GM12874 (cell line): Measurements from ENCODE around the gene GTF2A2.

ENCODE experiments used
- TF ChIP-seq, protein P1 (sequence below): IDR thresholded peaks from 2 replicates; pipeline ENCODE4 v1.5.1; 2011; ENCODE audit warnings: low read depth, mild to moderate bottlenecking, control low read depth, low read length, moderate library complexity; ENCODE audit not compliant: insufficient read depth

Gene GTF2A2

DNA sequence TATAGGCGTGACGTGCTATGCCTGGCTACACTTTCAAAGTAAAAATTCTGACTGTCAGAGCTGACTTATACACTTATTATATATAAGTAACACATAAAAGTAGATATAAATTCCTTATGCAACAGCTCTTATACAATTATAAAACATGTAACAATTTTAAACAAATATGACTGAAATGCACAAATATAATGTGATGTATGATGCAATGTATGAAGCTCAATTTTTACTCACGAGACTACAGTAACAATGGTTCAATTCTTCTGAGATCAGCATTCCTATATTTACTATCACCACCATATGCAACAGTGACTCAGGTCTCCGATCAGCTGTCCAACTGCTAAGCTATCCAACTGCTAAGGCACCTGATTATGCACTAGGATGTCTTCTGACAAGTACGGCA lies 23.6 kb upstream of the GTF2A2 start:
- TF ChIP-seq, protein P1, sequence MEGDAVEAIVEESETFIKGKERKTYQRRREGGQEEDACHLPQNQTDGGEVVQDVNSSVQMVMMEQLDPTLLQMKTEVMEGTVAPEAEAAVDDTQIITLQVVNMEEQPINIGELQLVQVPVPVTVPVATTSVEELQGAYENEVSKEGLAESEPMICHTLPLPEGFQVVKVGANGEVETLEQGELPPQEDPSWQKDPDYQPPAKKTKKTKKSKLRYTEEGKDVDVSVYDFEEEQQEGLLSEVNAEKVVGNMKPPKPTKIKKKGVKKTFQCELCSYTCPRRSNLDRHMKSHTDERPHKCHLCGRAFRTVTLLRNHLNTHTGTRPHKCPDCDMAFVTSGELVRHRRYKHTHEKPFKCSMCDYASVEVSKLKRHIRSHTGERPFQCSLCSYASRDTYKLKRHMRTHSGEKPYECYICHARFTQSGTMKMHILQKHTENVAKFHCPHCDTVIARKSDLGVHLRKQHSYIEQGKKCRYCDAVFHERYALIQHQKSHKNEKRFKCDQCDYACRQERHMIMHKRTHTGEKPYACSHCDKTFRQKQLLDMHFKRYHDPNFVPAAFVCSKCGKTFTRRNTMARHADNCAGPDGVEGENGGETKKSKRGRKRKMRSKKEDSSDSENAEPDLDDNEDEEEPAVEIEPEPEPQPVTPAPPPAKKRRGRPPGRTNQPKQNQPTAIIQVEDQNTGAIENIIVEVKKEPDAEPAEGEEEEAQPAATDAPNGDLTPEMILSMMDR: no peak

DNA sequence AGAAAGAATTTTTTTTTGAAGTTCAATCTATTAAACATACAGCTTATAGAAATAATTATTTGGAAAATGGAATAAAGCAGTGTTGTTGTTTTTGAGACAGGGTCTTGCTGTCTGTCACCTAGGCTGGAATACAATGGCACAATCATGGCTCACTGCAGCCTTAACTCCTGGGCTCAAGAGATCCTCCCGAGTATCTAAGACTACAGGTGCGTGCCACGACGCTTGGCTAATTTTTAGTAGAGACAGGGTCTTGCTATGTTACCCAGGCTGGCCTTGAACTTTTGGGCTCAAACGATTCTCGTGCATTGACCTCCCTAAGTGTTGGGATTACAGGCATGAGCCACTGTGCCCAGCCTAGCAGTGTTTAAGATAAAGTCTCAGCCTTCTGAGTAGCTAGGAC lies 23.0 kb upstream of the GTF2A2 start:
- TF ChIP-seq, protein P1: no peak

DNA sequence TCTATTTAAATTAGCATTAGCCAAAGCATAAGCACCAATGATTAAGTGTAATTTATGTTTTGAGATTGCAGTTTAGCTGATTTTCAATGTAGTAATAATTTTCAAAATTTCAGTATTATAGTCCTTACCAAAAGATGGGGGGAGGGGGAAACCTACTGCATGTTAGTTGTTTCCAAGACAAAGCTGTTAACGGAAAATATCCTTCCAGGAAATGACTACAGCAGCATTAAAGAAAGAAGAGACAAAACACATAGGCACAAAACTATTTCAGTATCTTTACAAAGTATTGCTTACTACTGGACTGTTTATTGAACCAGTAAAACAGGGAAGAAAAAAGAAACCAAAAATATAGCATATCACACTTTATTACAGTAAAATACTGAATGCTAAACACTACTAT lies 21.3 kb upstream of the GTF2A2 start:
- TF ChIP-seq, protein P1: no peak

DNA sequence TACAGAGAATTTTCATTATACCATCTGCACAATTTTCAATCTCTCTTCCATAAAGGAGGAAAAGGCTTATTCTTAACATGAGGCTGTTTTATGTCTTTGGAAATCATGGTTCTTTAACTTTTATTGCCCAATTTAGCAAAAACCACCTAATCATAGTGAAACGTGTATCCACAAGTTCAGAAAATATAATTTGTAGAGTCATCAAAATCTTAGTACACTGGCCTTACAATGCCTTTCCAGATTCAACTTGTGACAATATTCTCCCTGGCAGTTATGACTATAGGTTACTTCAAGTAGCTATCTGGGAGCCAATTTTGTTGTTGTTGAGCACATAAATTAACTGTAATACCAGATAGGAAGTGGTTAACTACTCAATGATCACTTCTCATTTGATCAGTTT lies 20.9 kb upstream of the GTF2A2 start:
- TF ChIP-seq, protein P1: no peak

DNA sequence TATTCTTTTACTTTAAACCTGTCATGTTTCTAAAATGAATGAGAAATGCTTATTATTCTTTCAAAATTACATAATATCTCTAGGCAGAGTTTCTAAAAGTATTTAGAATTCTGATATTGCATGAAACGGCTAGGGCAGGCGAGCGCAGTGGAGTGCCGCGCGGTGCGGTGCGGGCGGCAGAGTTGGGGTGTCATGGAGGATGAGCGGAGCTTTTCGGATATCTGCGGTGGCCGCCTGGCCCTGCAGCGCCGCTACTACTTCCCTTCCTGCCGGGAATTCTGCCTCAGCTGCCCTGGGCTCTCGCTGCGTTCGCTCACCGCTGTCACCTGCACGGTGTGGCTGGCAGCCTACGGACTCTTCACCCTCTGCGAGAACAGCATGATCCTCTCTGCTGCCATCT lies 19.2 kb upstream of the GTF2A2 start:
- TF ChIP-seq, protein P1: no peak

DNA sequence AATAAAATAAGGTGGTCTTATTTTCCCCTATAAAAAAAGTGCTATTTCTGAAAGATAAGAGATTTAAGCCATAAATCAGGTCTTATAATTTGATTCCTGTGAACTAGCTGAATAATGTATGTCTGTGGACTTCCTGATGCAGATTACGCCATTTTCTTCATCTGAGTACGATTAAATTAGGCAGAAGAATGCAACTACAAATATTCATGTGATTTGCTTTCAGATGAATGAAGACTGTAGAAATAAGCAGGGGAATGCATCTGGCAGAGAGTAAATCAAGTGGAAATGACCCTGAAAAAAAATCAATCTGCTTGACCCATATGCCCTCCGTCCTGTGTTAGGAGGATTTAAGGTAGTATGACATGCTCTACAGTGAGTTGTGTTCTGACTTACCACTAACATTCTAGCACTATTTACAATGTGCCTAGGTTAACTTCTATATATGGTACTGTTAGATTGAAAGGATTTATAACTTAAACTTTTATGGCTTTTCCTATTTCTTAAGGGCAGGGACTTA lies 17.1 kb upstream of the GTF2A2 start:
- TF ChIP-seq, protein P1: no peak

DNA sequence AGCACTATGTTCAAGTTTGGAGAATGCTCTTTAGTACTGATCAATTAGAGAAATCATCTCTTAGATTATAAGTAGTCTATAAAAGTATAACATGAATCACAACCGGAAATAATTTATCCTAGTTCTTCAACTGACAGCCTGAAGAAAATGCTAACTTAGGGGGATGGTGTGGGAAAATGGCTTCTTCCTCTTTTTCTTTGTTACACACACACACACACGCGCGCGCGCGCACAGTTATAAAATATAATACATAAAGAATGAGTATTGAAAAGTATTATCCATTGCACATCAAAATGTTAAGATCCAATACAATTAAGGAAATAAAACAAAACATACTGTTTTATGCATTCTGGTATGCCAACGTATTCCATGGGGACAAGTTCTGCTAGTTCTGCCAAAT lies 11.2 kb upstream of the GTF2A2 start:
- TF ChIP-seq, protein P1: no peak
